Right lobe of liver (tissue), 6 donors: ENCODE results near the gene KCNQ1. TPM values are rescaled to one million over a fixed set of nuclear protein-coding genes. Genes with fewer than 3 reads are reported as not detected.

Experiments
- ATAC-seq, 4 donors: fragments of 200-7000 bp; cut with Tn5 transposase; one replicate each; pipeline ENCODE4 v1.9.1; 2020; ENCODE audit warnings: mild to moderate bottlenecking in 4 of 4, moderate library complexity in 4 of 4
- DNase-seq, 3 donors: peaks; one replicate each; pipeline ENCODE4 v3.0.0-alpha.2; 2020
- H3K27ac ChIP-seq, 3 donors: fragments of 200-600 bp; one replicate each; pipeline ENCODE4 v1.8.0; 2022
- H3K27me3 ChIP-seq, 2 donors: fragments of 200-600 bp; one replicate each; pipeline ENCODE4 v1.8.0; 2022
- H3K36me3 ChIP-seq, 4 donors: fragments of 200-600 bp; sonication (generic) in 1 of 4; one replicate each; pipeline versions ENCODE4 v1.5.1 to v1.8.0; 2017 to 2022; ENCODE audit warnings: control low read depth in 1 of 4
- H3K4me1 ChIP-seq, 4 donors: fragments of 200-600 bp; sonication (generic) in 1 of 4; one replicate each; pipeline versions ENCODE4 v1.5.1 to v1.8.0; 2017 to 2022; ENCODE audit warnings: control low read depth in 1 of 4
- H3K4me3 ChIP-seq, 3 donors: fragments of 200-600 bp; one replicate each; pipeline ENCODE4 v1.8.0; 2022
- H3K9me3 ChIP-seq, 4 donors: fragments of 200-600 bp; sonication (generic) in 1 of 4; one replicate each; pipeline versions ENCODE4 v1.5.1 to v1.8.0; 2017 to 2022; ENCODE audit warnings: control low read depth in 1 of 4
- CTCF ChIP-seq, 4 donors: fragments of 200-600 bp in 3 of 4; fragments of 450-650 bp in 1 of 4; IDR thresholded peaks; one replicate each; pipeline versions ENCODE4 v1.5.1 to v1.8.0; 2016 to 2022; ENCODE audit warnings: antibody characterized with exemption in 4 of 4, mild to moderate bottlenecking in 2 of 4
- POLR2A ChIP-seq: fragments of 450-650 bp; IDR thresholded peaks from one replicate; pipeline ENCODE4 v1.6.1; 2017; ENCODE audit warnings: antibody characterized with exemption, mild to moderate bottlenecking
- WGBS: methylation state at CpG from one replicate; pipeline ENCODE4 v1.1.6; 2018; ENCODE audit warnings: low coverage, low lambda C conversion rate; ENCODE audit not compliant: insufficient coverage; ENCODE audit errors: missing lambda C conversion rate; 5-methylcytosine and 5-hydroxymethylcytosine counted together
- intact Hi-C, 2 donors: fragments of 100-400 bp; cut with DNase I; formaldehyde crosslinking; loops; one replicate each; pipeline versions ENCODE4 v1.11.2 to v1.14.1; 2022
- total RNA-seq, 6 experiments: library from RNA; depleted of rRNA in 2 of 6; stranded (reverse); fragments of >200 nt in 2 of 6; fragmentation: NEBNext Ultra II Directional in 3 of 6; extraction: Animal tissue kit (Norgen Biotek cat#: 25700) in 3 of 6; gene quantifications; one replicate each; pipeline versions ENCODE4 v1.1.0 to v1.2.4, GENCODE V29; 2016 to 2023
- donor health status: DM: no; HTN: yes; CAD: no.
- donor health status: DM: no; HTN: no; CAD: no.
- donor health status: DM: no; HTN: no; CAD: no.
- donor health status: DM: no; HTN: yes; CAD: no.
- donor health status: DM: no; HTN: yes; CAD: no.

Gene KCNQ1
- total RNA-seq, 6 experiments from 2014 or later: 0.61 to 2.4 (median 1.8) TPM

GRCh38 chr11:2537010-2537705 is 92.3 kb downstream of the KCNQ1 start:
- peak in 2 of 3 donors; percentile 26 to 30 for DNase-seq
- ATAC-seq: no peak
- Histone ChIP-seq H3K9me3 (no peaks in the 10 kb centered on the region), H3K27me3 (no peaks in the 10 kb centered on the region), H3K4me1 (peaks cover 0 to 5% (median 0%) of the 10 kb centered on the region in 4 donors), H3K36me3 (no peaks in the 10 kb centered on the region), H3K4me3 (no peak overlapping the region), H3K27ac (no peak overlapping the region)
- intact Hi-C loops: no loop called here
- TF ChIP-seq CTCF (IDR thresholded peaks at IDR 0.05): no peak
- TF ChIP-seq POLR2A: no peak
- WGBS: 78% methylated on average over 9 of the region's 9 CpGs

DNA sequence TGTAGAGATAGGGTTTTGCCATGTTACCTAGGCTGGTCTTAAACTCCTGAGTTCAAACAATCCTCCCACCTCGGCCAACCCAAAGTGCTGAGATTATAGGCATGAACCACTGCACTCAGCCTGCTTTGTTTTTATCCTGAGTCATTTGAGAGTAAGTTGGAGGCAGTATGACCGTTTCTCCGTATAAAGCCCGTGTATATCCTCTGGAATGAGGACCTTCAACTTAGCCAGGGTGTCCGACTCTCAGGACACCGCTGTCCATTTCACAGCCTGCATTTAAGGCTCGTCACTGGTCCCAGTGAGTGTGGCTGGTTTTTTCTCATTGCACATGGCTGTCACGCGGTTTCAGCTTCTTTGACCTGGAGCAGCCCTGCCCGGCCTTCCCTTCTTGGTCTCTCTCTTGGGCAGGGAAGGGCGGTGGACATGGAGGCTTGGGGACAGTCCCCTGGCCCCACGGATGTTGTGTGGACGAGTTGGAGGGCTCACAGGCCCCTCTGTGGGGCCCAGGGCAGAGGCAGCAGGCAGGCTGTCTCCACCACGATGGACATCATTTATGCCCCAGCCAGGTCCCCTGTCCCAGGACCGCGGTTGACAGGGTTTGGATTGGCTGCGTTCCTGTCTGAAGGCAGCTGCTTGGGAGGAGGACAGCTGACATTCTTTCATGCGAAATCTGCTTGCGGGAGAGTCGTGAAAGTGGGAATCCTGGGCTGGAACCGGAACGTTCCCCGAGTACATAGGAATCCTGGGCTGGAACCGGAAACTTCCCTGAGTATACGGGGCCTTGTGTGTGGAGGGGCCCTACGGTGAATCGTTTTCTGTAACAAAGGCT is 93.3 kb downstream of the KCNQ1 start:
- intact Hi-C loops: no loop called here
- peaks cover 0 to 3% (median 0%) of the 10 kb centered on the region in 4 donors for H3K4me1 ChIP-seq
- DNase-seq: peak; percentile 10 to 28 (median 27)

GRCh38 chr11:2538951-2539350 is 94.1 kb downstream of the KCNQ1 start:
- H3K27me3 ChIP-seq: no peaks in the 10 kb centered on the region
- H3K36me3 ChIP-seq: no peaks in the 10 kb centered on the region
- no peak for ATAC-seq
- H3K27ac ChIP-seq: no peak overlapping the region
- H3K4me3 ChIP-seq: no peak overlapping the region
- H3K9me3 ChIP-seq: no peaks in the 10 kb centered on the region
- H3K4me1 ChIP-seq: no peaks in the 10 kb centered on the region
- intact Hi-C loops: no loop called here
- 51% methylated on average over 6 of the region's 12 CpGs for WGBS
- TF ChIP-seq POLR2A: no peak
- no peak for TF ChIP-seq CTCF (IDR thresholded peaks at IDR 0.05)
- DNase-seq: peak; percentile 7 to 40 (median 27)

More for the DNA sequence above, 93.3 kb downstream of the KCNQ1 start:
- no peak overlapping the region for H3K27ac ChIP-seq
- no peak overlapping the region for H3K4me3 ChIP-seq
- no peak for ATAC-seq
- H3K36me3 ChIP-seq: no peaks in the 10 kb centered on the region
- WGBS: 87% methylated on average over 18 of the region's 27 CpGs
- no peaks in the 10 kb centered on the region for H3K9me3 ChIP-seq
- no peaks in the 10 kb centered on the region for H3K27me3 ChIP-seq
- TF ChIP-seq POLR2A (no peak), CTCF (IDR thresholded peaks at IDR 0.05) (no peak)

- no peaks in the 10 kb centered on the region for H3K4me1 ChIP-seq
- no peaks in the 10 kb centered on the region for H3K9me3 ChIP-seq
- no peaks in the 10 kb centered on the region for H3K27me3 ChIP-seq
- H3K4me3 ChIP-seq: no peak overlapping the region
- intact Hi-C loops: no loop called here
- no peak for ATAC-seq
- H3K36me3 ChIP-seq: no peaks in the 10 kb centered on the region
- TF ChIP-seq POLR2A (no peak), CTCF (IDR thresholded peaks at IDR 0.05) (no peak)
- DNase-seq: peak; percentile 14 to 46 (median 37)
- no peak overlapping the region for H3K27ac ChIP-seq
- WGBS: 83% methylated on average over 11 of the region's 34 CpGs
These were observed 94.8 kb downstream of the KCNQ1 start for GRCh38 chr11:2539371-2540222.
